GM15510 (cell line): Measurements from ENCODE around the gene ZFAND6.

Source experiments
- POLR2A ChIP-seq: IDR thresholded peaks from 3 replicates; pipeline ENCODE4 v1.6.1; 2011; ENCODE audit warnings: borderline replicate concordance; ENCODE audit not compliant: insufficient read length; ENCODE audit errors: extremely low read depth

Gene ZFAND6

DNA sequence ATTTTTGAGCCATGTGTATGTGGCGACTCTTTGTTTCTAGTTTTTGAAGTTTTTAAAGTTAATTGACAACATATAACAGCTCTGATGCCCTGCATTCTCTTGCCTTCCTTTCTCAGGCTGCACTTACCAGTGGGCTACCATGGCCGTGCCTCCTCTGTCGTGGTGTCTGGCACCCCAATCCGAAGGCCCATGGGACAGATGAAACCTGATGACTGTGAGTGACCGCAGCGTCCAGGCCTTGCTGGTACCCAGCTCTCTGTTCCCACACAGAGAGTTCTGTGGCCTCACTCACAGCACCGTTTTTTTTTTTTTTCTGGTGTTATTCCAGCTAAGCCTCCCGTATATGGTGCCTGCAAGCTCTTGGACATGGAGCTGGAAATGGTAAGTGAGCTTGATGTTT lies 108.5 kb downstream of the ZFAND6 start:
- no peak for TF ChIP-seq POLR2A

DNA sequence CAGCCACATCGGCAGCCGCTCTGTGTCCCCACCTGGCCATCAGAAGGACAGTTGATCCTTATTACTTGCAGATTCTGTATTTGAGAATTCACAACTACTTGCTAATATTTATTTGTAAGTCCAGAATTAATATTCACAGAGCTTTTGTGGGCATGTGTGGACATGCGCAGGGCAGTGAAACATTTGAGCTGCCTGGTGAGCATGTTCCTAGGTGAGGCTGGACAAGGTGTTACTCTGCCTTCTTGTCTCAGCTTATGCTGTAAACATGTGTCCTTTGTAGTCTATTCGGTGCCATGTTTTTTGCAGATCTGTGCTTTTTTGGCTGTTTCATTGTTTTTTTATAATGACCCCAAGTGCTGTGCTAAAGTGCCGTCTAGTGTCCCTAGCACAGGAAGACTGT lies 108.9 kb downstream of the ZFAND6 start:
- TF ChIP-seq POLR2A: no peak

DNA sequence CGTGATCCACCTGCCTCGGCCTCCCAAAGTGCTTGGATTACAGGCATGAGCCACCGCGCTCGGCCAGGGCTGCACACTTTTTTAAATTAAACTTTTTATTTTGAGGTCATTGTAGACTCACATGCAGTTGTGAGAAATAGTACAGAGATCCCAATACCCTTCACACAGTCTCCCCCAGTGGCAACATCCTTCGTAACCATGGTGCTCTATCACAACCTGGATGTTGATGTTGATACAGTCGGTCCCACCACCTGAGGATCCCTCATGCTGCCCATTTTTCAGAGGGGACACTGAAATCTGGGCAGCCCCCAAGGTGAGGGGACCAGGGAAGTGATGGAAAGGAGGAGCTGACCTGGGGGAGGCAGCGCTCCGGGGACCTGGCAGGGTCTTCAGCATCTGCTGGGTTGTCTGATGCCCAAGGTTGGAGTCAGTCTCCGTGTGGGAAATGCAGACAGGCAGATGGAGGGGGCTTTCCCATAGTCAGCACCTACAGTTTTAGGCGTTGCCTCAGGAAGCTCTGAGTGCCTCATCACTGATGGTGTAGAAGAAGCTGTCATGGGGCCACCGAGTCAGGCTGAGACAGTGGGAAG lies 110.4 kb downstream of the ZFAND6 start:
- TF ChIP-seq POLR2A: no peak

DNA sequence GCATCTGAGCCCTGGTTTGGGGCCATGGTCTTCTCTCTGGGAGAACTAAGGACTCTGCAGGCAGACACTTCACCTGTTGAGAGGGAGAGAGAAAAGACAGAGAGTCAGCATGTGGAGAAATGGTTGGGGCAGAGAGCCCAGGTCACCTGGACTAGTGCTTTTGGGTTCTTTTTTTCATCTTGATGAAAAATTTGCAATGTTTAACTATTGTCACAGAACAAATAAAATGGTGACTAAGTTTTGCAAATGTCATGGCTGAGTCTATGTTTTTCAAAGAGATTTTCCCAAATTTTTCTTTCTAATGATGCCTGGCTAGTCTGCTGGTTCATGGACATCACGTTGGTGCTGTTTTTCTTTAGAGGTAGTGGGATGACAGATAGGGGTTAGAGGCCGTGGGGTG lies 111.1 kb downstream of the ZFAND6 start:
- no peak for TF ChIP-seq POLR2A

DNA sequence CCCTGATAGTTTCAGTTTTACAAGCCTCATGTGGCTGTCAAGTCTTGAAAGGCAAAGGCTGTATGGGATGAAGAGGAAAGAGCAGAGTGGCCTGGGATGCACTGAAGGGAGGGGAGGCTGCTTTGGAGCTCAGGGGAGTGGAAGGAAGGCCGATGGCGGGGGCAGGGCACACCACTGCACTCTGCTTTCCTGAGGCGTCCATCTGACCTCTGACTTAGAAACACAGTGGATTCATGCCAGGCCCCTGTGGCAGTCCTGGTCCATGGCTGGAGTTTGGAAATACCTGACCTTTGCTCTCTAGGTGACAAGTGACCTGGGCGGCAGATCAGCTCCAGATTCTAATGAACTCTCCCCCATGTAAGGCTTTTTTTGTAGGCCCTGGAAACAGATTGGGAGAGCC lies 112.3 kb downstream of the ZFAND6 start:
- TF ChIP-seq POLR2A: no peak

DNA sequence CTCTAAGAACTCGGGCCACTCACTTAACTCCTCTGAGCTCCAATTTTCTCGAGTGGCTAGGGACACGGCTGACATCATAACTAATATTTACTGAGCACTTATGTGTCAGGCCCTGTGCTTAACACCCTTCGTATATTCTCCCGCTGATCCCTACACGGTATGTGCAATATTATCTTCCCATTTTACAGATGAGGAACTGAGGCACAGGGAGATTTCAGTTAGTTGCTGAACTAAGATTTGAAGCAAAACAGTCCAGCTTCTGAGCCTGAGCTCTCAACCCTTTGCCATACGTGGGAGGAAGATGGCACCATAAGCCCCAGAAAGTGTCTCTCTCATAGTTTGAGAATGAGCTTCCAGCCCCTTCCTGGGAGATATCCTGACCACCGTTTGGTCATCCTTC lies 112.9 kb downstream of the ZFAND6 start:
- TF ChIP-seq POLR2A: no peak

DNA sequence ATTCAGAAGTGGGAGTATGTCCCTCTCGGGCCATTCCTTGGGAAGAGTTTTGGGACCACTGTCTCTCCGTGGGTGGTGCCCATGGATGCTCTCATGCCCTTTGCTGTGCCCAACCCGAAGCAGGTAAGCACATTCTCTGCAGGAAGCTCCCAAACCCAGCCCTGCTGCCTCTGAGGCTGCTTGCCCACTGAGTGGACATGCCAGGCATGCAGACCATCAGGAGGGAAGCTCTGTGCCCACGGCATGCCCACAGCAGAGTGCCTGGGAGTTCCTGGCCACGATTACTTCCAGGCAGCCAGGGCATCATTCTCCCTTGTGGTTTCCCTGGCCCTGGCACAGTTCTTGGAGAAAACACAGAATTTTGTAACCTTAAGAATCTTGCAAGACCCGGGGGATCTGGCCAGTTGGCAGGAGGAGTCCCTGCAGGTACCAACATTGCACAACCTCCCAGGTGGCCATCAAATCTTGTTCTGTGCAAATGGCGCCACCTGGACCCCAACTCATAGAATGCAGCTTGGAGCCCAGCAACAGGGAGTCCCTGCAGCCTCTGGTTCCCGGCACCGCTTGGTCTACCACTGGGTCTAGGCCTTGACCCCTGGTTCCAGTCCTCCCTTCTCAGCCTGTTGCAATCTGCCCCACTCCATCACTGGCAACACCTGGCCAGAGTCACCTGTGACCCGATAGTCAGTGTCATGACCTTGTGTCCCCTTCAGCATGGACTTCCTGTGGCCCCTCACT lies 113.7 kb downstream of the ZFAND6 start:
- TF ChIP-seq POLR2A: no peak

DNA sequence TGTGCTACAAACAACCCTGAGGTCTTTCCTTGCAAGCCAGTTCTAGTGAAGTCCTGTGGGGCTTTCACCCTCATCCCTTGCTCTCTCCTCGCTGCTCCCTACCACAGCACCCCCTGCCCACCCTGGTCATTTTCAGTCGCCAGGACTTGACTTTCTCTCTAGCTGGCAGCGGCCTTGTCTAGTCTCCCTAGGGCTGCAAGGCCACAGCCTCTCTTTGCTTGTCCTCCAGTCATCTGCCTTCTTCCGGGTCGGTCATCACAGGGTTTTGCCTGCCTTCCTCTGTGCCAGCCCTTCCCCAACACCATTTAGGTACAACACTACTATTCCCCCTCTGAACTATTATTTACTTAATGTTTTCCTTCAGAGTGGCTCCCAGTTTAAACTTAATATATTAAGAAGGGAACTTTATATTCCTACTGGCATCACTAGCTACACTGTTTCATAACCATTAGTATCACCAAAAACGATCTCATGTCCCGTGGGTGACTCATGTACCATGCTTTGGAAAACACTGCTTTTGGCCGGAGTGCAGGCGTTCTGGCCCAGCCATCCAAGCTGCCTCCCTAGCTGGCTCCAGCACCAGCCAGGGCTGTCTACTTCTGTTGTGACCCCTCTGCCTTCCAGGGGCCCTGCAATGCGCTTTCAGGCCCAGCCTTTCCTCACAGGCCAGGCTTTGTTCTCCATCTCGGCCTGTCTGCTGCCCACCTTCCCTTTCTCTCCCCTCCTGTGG lies 114.7 kb downstream of the ZFAND6 start:
- no peak for TF ChIP-seq POLR2A

DNA sequence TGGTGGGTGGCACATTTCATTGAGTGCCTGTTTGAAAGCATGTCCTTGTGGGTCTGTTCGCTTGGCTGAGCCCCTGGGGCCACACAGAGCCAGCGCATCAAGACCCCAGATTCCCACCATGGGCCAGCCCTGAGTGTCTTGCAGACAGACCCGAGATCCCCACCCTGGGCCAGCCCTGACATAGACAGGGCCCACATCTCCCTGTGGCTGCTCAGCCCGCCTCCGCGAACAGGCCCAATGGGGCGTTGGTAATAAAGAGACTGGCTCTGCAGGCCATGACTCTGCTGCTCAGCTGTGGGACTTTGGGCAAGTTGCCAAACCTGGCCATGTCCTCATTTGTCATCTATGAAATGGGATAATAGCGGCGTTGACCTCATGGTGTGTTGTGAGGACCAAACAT lies 116.0 kb downstream of the ZFAND6 start:
- TF ChIP-seq POLR2A: no peak

DNA sequence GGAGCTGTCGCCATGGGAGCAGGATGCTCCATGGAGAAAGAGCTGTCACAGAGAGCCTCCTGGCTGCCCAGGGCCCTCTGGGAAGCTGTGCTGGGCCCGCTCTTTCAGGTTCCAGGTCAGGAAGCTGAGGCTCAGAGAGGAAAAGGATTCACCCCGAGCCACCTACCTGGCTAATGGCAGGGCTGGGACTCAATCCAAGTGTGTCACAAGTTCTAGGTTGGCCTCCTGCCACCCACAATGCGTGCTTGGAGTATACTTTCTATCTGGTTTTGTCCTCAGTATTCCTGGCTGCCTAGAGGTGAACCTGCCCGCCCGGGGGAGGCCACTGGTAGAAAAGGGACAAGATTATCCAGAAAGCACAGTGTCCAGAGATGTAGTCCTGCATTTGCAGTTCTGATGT lies 117.0 kb downstream of the ZFAND6 start:
- TF ChIP-seq POLR2A: no peak

DNA sequence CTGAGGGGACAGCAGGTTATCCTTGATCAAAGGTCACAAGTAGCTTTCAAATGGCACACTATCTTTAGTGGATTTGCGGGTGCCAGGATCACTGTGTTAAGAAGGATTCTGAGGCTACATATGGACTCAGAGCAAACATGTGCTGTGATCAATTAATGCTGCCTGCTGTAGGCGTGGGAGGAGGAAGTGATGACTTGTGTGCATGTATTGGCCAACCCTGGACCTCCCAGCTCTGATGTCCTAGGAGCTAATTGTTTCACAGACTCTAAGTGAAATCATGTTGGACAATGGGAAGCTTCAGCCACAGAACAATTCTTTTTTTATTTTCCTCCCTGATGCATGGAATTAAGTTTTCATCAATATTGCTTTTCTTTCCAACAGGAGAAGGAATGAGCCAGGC lies 117.7 kb downstream of the ZFAND6 start:
- no peak for TF ChIP-seq POLR2A

DNA sequence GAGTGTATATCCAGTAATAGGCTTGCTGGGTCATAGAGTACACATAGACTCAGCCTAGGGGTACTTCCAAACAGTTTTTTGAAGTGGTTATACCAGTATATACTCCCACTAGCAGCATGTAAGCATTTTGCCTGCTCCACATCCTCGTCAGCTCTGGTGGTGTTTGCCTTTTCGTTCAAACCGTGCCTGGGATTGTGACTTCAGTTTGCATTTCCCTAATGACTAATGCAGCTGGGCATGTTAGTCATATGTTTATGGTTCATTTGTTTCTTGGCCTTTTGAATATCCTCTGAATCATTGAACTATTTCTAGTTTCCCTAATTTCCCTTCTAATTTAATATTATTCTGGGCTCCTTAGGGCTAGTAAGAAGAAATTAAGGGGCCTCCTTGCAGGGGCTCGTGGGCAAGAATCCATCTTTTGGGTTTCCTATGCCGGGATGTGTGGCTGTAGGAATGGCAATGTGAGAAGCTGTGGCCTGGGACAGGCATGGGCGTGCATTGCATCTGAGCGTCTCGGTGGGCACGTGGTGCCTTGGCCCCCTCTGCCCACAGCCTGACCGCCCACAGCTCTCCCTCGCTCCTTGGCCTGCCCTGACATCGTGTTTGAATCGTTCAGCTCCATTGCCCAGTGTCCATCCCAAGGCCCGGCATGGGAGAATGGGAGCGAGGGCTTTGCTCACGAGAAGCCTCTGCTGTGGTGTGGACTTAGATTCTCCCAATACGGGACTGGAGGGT lies 119.7 kb downstream of the ZFAND6 start:
- no peak for TF ChIP-seq POLR2A

DNA sequence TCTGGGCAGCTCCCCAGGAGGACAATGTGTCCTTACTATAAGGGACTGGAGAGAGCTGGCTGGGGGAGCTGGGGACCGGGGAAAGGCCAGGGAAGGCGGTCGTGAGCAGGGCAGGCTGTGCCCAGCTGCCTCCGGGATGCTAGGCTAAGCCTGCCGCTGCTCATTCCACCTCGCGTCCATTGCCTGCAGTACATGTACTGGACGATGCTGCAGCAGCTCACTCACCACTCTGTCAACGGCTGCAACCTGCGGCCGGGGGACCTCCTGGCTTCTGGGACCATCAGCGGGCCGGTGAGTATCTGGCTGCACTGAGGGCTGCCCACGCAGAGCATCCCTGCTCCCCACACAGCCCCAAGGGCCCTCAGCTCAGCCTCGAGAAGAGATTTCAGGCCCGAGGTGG lies 120.5 kb downstream of the ZFAND6 start:
- no peak for TF ChIP-seq POLR2A

DNA sequence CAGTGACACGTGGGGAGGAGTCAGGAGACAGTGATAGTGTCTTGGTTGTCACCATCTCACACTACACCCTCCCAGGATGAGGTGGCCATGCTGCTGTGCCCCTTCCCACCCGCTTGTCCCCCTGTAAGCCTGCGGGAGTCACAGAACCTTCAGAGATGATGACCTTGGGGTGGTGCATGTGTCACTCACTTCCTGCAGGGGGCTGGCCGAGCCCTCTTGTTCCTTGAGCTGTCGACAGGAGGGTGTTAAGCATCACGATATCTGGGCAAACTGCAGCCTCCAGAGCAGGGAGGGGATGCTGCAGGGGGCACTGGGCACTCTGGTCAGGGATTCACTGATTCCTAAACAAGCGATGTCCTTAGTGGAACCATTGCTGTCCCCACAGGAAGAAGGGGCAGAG lies 121.0 kb downstream of the ZFAND6 start:
- no peak for TF ChIP-seq POLR2A

DNA sequence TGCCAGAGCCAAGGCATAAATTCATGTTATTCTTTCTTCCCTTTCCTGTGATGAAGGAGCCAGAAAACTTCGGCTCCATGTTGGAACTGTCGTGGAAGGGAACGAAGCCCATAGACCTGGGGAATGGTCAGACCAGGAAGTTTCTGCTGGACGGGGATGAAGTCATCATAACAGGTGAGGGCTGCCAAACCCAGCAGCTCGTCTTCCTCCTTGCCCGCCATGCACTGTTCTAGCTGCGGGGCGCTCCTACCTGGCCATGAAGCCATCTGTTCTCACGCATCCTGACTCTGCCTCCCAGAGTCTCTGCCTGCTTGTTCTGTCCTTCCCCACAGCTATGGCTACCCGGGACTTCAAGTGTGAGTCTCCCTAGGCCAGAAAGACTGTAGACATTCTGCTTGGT lies 121.5 kb downstream of the ZFAND6 start:
- no peak for TF ChIP-seq POLR2A
